HG03175 (cell line): ENCODE data around the gene TNFAIP8.

Experiments
- ATAC-seq: cut with Tn5 transposase; IDR thresholded peaks from one replicate; pipeline ENCODE4 v1.9.1; 2021; ENCODE audit warnings: mild to moderate bottlenecking, moderate library complexity; ENCODE audit not compliant: unreplicated experiment

TNFAIP8 gene

GRCh38 chr5:119389288-119390030 lies 33.6 kb downstream of the TNFAIP8 start:
- no peak for ATAC-seq

- no peak for ATAC-seq
Measured at GRCh38 chr5:119390404-119390803, 34.6 kb downstream of the TNFAIP8 start.

- no peak for ATAC-seq
Measured at GRCh38 chr5:119393201-119393691, 37.4 kb downstream of the TNFAIP8 start.

GRCh38 chr5:119393746-119394145 lies 37.9 kb downstream of the TNFAIP8 start:
- ATAC-seq, result no peak

- peak; percentile 70 for ATAC-seq
Measured at GRCh38 chr5:119395080-119395836, 39.4 kb downstream of the TNFAIP8 start.

- ATAC-seq, result no peak
Measured at GRCh38 chr5:119396030-119396664, 40.3 kb downstream of the TNFAIP8 start.

- ATAC-seq, result peak; percentile 31
Measured at GRCh38 chr5:119397518-119398380, 41.9 kb downstream of the TNFAIP8 start.

GRCh38 chr5:119398727-119399466 lies 43.1 kb downstream of the TNFAIP8 start:
- ATAC-seq, result no peak

- ATAC-seq, result no peak
Measured at GRCh38 chr5:119400245-119400644, 44.4 kb downstream of the TNFAIP8 start.

GRCh38 chr5:119402081-119402480 lies 46.3 kb downstream of the TNFAIP8 start:
- no peak for ATAC-seq

GRCh38 chr5:119402555-119402954 lies 46.7 kb downstream of the TNFAIP8 start:
- no peak for ATAC-seq

GRCh38 chr5:119404033-119404432 lies 48.2 kb downstream of the TNFAIP8 start:
- no peak for ATAC-seq

- ATAC-seq, result peak; percentile 41
Measured at GRCh38 chr5:119405419-119405818, 49.6 kb downstream of the TNFAIP8 start.

GRCh38 chr5:119406551-119407110 lies 50.8 kb downstream of the TNFAIP8 start:
- ATAC-seq, result no peak

- ATAC-seq, result peak; percentile 33
Measured at GRCh38 chr5:119409235-119409815, 53.5 kb downstream of the TNFAIP8 start.

- ATAC-seq, result peak; percentile 28
Measured at GRCh38 chr5:119410448-119411159, 54.8 kb downstream of the TNFAIP8 start.

- peak; percentile 75 for ATAC-seq
Measured at GRCh38 chr5:119411361-119412278, 55.8 kb downstream of the TNFAIP8 start.
